ENCODE measurements around the gene P4HA2. TPM values are rescaled to one million over a fixed set of nuclear protein-coding genes. Genes with fewer than 3 reads are reported as not detected.

Gene P4HA2
- total and polyA plus RNA-seq, 2 of the 8 experiments (the other 6 are each of a cell fraction or from before 2014, with no cell fraction given): 7.4 to 9.3 TPM

- Histone ChIP-seq H2BK12ac (ENCODE audit: low read depth, low read length) (no peak overlapping the region), H2BK15ac (ENCODE audit: low read length) (no peak overlapping the region), H2BK20ac (ENCODE audit: low read length) (no peak overlapping the region), H2BK5ac (ENCODE audit: low read depth, low read length) (no peak overlapping the region), H3K4me1 (replicated peaks in 1 of 4; ENCODE audit: control insufficient read depth in 3 of 4, insufficient read depth in 4 of 4, low read length in 3 of 4) (peaks cover 0 to 7% (median 5%) of the 10 kb centered on the region in 4 experiments; a peak in 4 of 7 replicates), H2BK120ac (replicated peaks; ENCODE audit: low read depth, low read length) (no peak overlapping the region), H3K4me2 (ENCODE audit: insufficient read depth in 1 of 2, low read depth in 2 of 2, low read length in 2 of 2) (no peak overlapping the region), H3K79me1 (ENCODE audit: low read depth, low read length) (no peaks in the 10 kb centered on the region; the same call in 1 of the 2 replicates), H3K9me3 (ENCODE audit: insufficient read depth in 2 of 2, low read depth in 1 of 2, low read length in 1 of 2) (no peaks in the 10 kb centered on the region), H3K4me3 (ENCODE audit: extremely low read depth in 1 of 4, insufficient read depth in 2 of 4, low read depth in 3 of 4, low read length in 4 of 4) (no peak overlapping the region), H3K27ac (ENCODE audit: low read depth, low read length) (no peak overlapping the region), H2AK5ac (ENCODE audit: low read depth, low read length) (no peak overlapping the region), H3K23ac (ENCODE audit: insufficient read length) (no peak overlapping the region), H2AFZ (ENCODE audit: low read length) (no peak overlapping the region), H3K18ac (ENCODE audit: extremely low read depth, low read length) (no peak overlapping the region), H3K4ac (replicated peaks; ENCODE audit: insufficient read length, low read depth, low read length) (no peak overlapping the region), H3K14ac (ENCODE audit: insufficient read length) (no peak overlapping the region), H3K56ac (replicated peaks; ENCODE audit: insufficient read length, low read depth, low read length) (no peak overlapping the region), H3K9ac (replicated peaks in 1 of 4; ENCODE audit: extremely low read depth in 1 of 4, low read depth in 3 of 4, low read length in 3 of 4) (no peak overlapping the region), H4K8ac (ENCODE audit: extremely low read depth, insufficient read depth, low read length) (no peak overlapping the region), H4K20me1 (replicated peaks in 1 of 2; ENCODE audit: control insufficient read depth in 1 of 2, insufficient read depth in 2 of 2, low read length in 2 of 2) (peaks cover 0 to 1% of the 10 kb centered on the region in 2 experiments), H4K91ac (replicated peaks; ENCODE audit: insufficient read length, low read length) (no peak overlapping the region), H3K36me3 (ENCODE audit: control insufficient read depth in 2 of 4, insufficient read depth in 4 of 4, low read length in 3 of 4) (no peaks in the 10 kb centered on the region), H3K79me2 (ENCODE audit: control insufficient read depth in 1 of 2, insufficient read depth in 2 of 2, low read length in 2 of 2) (no peaks in the 10 kb centered on the region), H3K27me3 (replicated peaks in 1 of 4; ENCODE audit: control insufficient read depth in 3 of 4, extremely low read depth in 1 of 4, insufficient read depth in 3 of 4, low read length in 3 of 4) (peaks cover 3 to 17% (median 13%) of the 10 kb centered on the region in 4 experiments; a peak in 6 of 7 replicates), H3K23me2 (ENCODE audit: low read depth, low read length) (peaks cover 5% of the 10 kb centered on the region), H4K5ac (ENCODE audit: insufficient read length, low read depth, low read length) (no peak overlapping the region)
- ChIA-PET POLR2A (ENCODE audit: partially characterized antibody) (interaction anchor here (0.7 kb wide), 1 partner anchor 173 kb away, joined by 3 read pairs; no protein-coding TSS in a partner anchor), CTCF (ENCODE audit: partially characterized antibody) (interaction anchor here (1.3 to 3.6 kb wide), 3 partner anchors 13 to 146 kb away, joined by 3 to 25 read pairs (median 5); partner anchors contain the start of gene SLC22A5)
- FAIRE-seq: no peak
- TF ChIP-seq CBX5 (IDR thresholded peaks at IDR 0.05; ENCODE audit: low read depth, low read length) (no peak), EP300 (IDR thresholded peaks at IDR 0.05; ENCODE audit: borderline replicate concordance in 1 of 2, low read depth in 2 of 2, low read length in 2 of 2) (no peak), CTCF (IDR thresholded peaks at IDR 0.05; ENCODE audit: control extremely low read depth in 1 of 3, insufficient read depth in 1 of 3, low read depth in 1 of 3, low read length in 3 of 3) (no peak), ASH2L (IDR thresholded peaks at IDR 0.05; ENCODE audit: low read length) (no peak)
- 93% methylated on average over 2 of the region's 2 CpGs; no CpG with 5 or more reads in 1 of the 2 experiments for WGBS, 2 experiments (ENCODE audit: extremely low coverage in 1 of 2, insufficient coverage in 1 of 2, insufficient read length in 1 of 2, insufficient replicate concordance in 2 of 2, low coverage in 1 of 2, low lambda C conversion rate in 2 of 2, missing lambda C conversion rate in 1 of 2)
- DNase-seq (ENCODE audit: low read depth in 1 of 2, low spot score in 2 of 2): no peak
Observed at GRCh38 chr5:132223861-132224260, 3.8 kb downstream of the P4HA2 start.

All from H1 (cell line).